GM21515 (cell line): ENCODE results near the gene ETV6.

Experiments used
- ATAC-seq: cut with Tn5 transposase; IDR thresholded peaks from one replicate; pipeline ENCODE4 v1.9.1; 2021; ENCODE audit not compliant: unreplicated experiment

The ETV6 gene

GRCh38 chr12:11642785-11643184 lies 6.7 kb upstream of the ETV6 start:
- no peak for ATAC-seq

- ATAC-seq = no peak
These were observed 4.1 kb upstream of the ETV6 start for GRCh38 chr12:11645391-11645790.

GRCh38 chr12:11648514-11649412 lies 711 bp upstream of the ETV6 start:
- peak; percentile 33 for ATAC-seq

GRCh38 chr12:11650286-11651281 lies 1.1 kb downstream of the ETV6 start:
- ATAC-seq = no peak

- no peak for ATAC-seq
These were observed 1.9 kb downstream of the ETV6 start for GRCh38 chr12:11651381-11651780.

GRCh38 chr12:11651785-11652184 lies 2.3 kb downstream of the ETV6 start:
- no peak for ATAC-seq

- ATAC-seq = peak; percentile 34
These were observed 3.0 kb downstream of the ETV6 start for GRCh38 chr12:11652351-11653040.

- ATAC-seq = no peak
These were observed 3.8 kb downstream of the ETV6 start for GRCh38 chr12:11653215-11653753.

GRCh38 chr12:11654338-11654737 lies 4.9 kb downstream of the ETV6 start:
- ATAC-seq = no peak

- ATAC-seq = no peak
These were observed 5.3 kb downstream of the ETV6 start for GRCh38 chr12:11654802-11655201.

GRCh38 chr12:11655842-11656241 lies 6.4 kb downstream of the ETV6 start:
- no peak for ATAC-seq

GRCh38 chr12:11656550-11656949 lies 7.1 kb downstream of the ETV6 start:
- ATAC-seq = no peak

- no peak for ATAC-seq
These were observed 8.0 kb downstream of the ETV6 start for GRCh38 chr12:11657511-11657910.

GRCh38 chr12:11658791-11659190 lies 9.3 kb downstream of the ETV6 start:
- ATAC-seq = no peak

GRCh38 chr12:11660624-11661023 lies 11.2 kb downstream of the ETV6 start:
- ATAC-seq = no peak

- no peak for ATAC-seq
These were observed 12.1 kb downstream of the ETV6 start for GRCh38 chr12:11661491-11662089.

GRCh38 chr12:11662369-11662768 lies 12.9 kb downstream of the ETV6 start:
- ATAC-seq = no peak

- ATAC-seq = no peak
These were observed 13.7 kb downstream of the ETV6 start for GRCh38 chr12:11663130-11663529.

GRCh38 chr12:11664101-11664500 lies 14.6 kb downstream of the ETV6 start:
- ATAC-seq = no peak
